Keratinocyte (primary cell): ENCODE results near the gene CCL2.

Experiments
- CTCF ChIP-seq, 3 experiments: IDR thresholded peaks in 1 of 3; conservative IDR thresholded peaks in 1 of 3; optimal IDR thresholded peaks in 1 of 3; 2 replicates in 2 of 3; 3 replicates in 1 of 3; pipeline versions ENCODE3 to v1.5.1; 2011; ENCODE audit warnings: low read length in 3 of 3, mild to moderate bottlenecking in 3 of 3, moderate library complexity in 2 of 3, control low read depth in 1 of 3, inconsistent platforms in 1 of 3; ENCODE audit not compliant: insufficient read depth in 2 of 3; ENCODE audit errors: extremely low read depth in 1 of 3
- EZH2 ChIP-seq: IDR thresholded peaks from one replicate; pipeline ENCODE4 v1.6.1; 2012; ENCODE audit warnings: inconsistent platforms, mild to moderate bottlenecking, low read length, moderate library complexity

DNA sequence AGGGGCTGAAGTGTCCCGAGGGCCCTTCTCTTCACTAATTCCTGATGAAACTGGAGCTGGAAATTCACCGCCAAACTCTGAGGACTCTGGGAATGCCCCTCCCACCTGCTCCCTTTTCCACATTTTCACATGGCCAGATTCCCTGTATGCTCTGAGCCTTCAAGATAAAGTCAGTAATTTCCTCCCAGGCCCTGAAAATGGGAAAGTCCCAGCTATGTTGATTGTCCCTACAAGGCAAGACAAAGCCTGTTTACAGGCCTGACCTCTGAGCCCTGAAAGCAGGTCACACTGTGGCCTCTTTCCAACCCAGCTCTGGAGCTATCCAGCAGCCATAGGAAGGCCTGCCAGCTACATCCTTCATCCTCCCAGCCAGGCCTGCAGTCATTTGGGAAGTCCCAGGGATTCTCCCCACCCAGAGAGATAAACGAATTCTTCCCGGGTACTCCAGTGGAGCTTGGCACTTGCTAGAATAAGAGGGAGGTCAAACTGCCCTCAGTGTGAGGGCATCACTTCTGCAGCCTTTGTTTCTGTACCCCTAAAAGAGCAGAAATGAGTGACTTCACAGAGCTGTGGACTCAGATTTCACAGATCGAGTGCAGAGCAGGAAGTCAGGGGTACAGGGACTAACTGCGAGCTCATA lies 19.6 kb upstream of the CCL2 start:
- TF ChIP-seq CTCF (optimal IDR thresholded peaks at IDR 0.05 in 1 of 3, IDR thresholded peaks at IDR 0.05 in 1 of 3, conservative IDR thresholded peaks at IDR 0.05 in 1 of 3; ENCODE audit: extremely low read depth in 1 of 3, insufficient read depth in 2 of 3, low read length in 3 of 3) (no peak), EZH2 (no peak)
